ENCODE data around the gene TMC8.

TMC8 gene

GRCh38 chr17:78120537-78120936, 10.0 kb upstream of the TMC8 start:
- no peak overlapping the region for H3K4me3 ChIP-seq (ENCODE audit: control insufficient read depth, low read depth, low read length)
- no peak for DNase-seq (ENCODE audit: low read depth)
- TF ChIP-seq, protein P1, sequence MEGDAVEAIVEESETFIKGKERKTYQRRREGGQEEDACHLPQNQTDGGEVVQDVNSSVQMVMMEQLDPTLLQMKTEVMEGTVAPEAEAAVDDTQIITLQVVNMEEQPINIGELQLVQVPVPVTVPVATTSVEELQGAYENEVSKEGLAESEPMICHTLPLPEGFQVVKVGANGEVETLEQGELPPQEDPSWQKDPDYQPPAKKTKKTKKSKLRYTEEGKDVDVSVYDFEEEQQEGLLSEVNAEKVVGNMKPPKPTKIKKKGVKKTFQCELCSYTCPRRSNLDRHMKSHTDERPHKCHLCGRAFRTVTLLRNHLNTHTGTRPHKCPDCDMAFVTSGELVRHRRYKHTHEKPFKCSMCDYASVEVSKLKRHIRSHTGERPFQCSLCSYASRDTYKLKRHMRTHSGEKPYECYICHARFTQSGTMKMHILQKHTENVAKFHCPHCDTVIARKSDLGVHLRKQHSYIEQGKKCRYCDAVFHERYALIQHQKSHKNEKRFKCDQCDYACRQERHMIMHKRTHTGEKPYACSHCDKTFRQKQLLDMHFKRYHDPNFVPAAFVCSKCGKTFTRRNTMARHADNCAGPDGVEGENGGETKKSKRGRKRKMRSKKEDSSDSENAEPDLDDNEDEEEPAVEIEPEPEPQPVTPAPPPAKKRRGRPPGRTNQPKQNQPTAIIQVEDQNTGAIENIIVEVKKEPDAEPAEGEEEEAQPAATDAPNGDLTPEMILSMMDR (conservative IDR thresholded peaks at IDR 0.05; ENCODE audit: control insufficient read depth, insufficient read depth, low read depth, low read length): no peak

- no peak overlapping the region for H3K4me3 ChIP-seq (ENCODE audit: control insufficient read depth, low read depth, low read length)
- TF ChIP-seq, protein P1 (conservative IDR thresholded peaks at IDR 0.05; ENCODE audit: control insufficient read depth, insufficient read depth, low read depth, low read length): no peak
- no peak for DNase-seq (ENCODE audit: low read depth)
Observed at GRCh38 chr17:78120971-78121800, 9.4 kb upstream of the TMC8 start.

DNA sequence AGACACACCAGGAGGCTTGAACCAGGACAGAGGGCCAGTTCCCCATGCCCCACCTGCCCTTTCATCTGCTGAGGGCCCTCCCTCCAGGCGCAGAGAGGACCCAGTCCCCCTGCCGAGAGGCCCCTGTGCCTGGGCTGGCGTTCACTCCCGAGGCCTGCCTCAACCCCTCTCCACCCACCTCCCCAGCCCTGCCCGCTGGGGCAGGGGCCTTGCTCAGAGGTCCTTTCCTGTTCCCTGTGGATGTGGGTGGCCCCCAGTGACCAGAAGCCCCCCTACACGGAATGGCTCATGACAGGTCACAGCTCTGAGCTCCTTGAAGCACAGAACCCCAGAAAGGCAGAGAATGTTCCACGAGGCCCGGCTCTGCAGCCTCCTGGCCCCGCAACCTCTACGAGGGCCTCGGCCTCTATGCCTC, 8.8 kb upstream of the TMC8 start:
- no peak for DNase-seq (ENCODE audit: low read depth)
- TF ChIP-seq, protein P1 (conservative IDR thresholded peaks at IDR 0.05; ENCODE audit: control insufficient read depth, insufficient read depth, low read depth, low read length): no peak
- H3K4me3 ChIP-seq (ENCODE audit: control insufficient read depth, low read depth, low read length): no peak overlapping the region

GRCh38 chr17:78122216-78122930, 8.2 kb upstream of the TMC8 start:
- TF ChIP-seq, protein P1 (conservative IDR thresholded peaks at IDR 0.05; ENCODE audit: control insufficient read depth, insufficient read depth, low read depth, low read length): no peak
- no peak overlapping the region for H3K4me3 ChIP-seq (ENCODE audit: control insufficient read depth, low read depth, low read length)
- DNase-seq (ENCODE audit: low read depth): no peak

- TF ChIP-seq, protein P1 (conservative IDR thresholded peaks at IDR 0.05; ENCODE audit: control insufficient read depth, insufficient read depth, low read depth, low read length): no peak
- no peak overlapping the region for H3K4me3 ChIP-seq (ENCODE audit: control insufficient read depth, low read depth, low read length)
- no peak for DNase-seq (ENCODE audit: low read depth)
Observed at GRCh38 chr17:78122931-78123249, 7.7 kb upstream of the TMC8 start.

- H3K4me3 ChIP-seq (ENCODE audit: control insufficient read depth, low read depth, low read length): no peak overlapping the region
- TF ChIP-seq, protein P1 (conservative IDR thresholded peaks at IDR 0.05; ENCODE audit: control insufficient read depth, insufficient read depth, low read depth, low read length): no peak
- DNase-seq (ENCODE audit: low read depth): no peak
Observed at GRCh38 chr17:78123258-78123929, 7.2 kb upstream of the TMC8 start.
